H1 (cell line): ENCODE data around the gene CAP1. TPM values are rescaled to one million over a fixed set of nuclear protein-coding genes. Genes with fewer than 3 reads are reported as not detected.

Experiments used
- CTCF ChIA-PET: fragments of 300-600 bp; sonication (Branson Sonifier 250); formaldehyde crosslinking; loops from one replicate; lab custom pipeline; 2021; ENCODE audit not compliant: partially characterized antibody; lab: Charles Lee
- POLR2A ChIA-PET: fragments of 300-600 bp; sonication (Branson Sonifier 250); formaldehyde crosslinking; loops from one replicate; lab custom pipeline; 2021; ENCODE audit warnings: inconsistent platforms; ENCODE audit not compliant: partially characterized antibody; lab: Charles Lee
- DNase-seq, 2 experiments: peaks; one replicate each; pipeline versions ENCODE4 v3.0.0 to v3.0.0-alpha.2; 2010 to 2022; ENCODE audit warnings: low spot score in 2 of 2, low read depth in 1 of 2, mixed read lengths in 1 of 2
- FAIRE-seq: peaks from 2 replicates; lab custom pipeline; 2011; peaks lifted over from hg19 to GRCh38; lab: Jason Lieb, UNC
- H2AFZ ChIP-seq: 2 replicates; pipeline ENCODE4 v1.8.1; 2012; ENCODE audit warnings: low read length, inconsistent platforms
- H2AK5ac ChIP-seq: 2 replicates; pipeline ENCODE4 v1.6.1; 2013; ENCODE audit warnings: low read depth, low read length
- H2BK120ac ChIP-seq: replicated peaks from 2 replicates; pipeline ENCODE3; 2013; ENCODE audit warnings: low read depth, low read length, inconsistent platforms
- H2BK12ac ChIP-seq: 2 replicates; pipeline ENCODE4 v1.6.1; 2013; ENCODE audit warnings: low read depth, low read length
- H2BK15ac ChIP-seq: 2 replicates; pipeline ENCODE4 v1.6.1; 2013; ENCODE audit warnings: low read length
- H2BK20ac ChIP-seq: 2 replicates; pipeline ENCODE4 v1.6.1; 2013; ENCODE audit warnings: low read length
- H2BK5ac ChIP-seq: 2 replicates; pipeline ENCODE4 v1.6.1; 2013; ENCODE audit warnings: low read depth, low read length
- H3K14ac ChIP-seq: 2 replicates; pipeline ENCODE4 v1.6.1; 2013; ENCODE audit warnings: inconsistent platforms; ENCODE audit not compliant: insufficient read length
- H3K18ac ChIP-seq: 2 replicates; pipeline ENCODE4 v1.6.1; 2013; ENCODE audit warnings: low read length; ENCODE audit errors: extremely low read depth
- H3K23ac ChIP-seq: 2 replicates; pipeline ENCODE4 v1.6.1; 2013; ENCODE audit warnings: inconsistent platforms; ENCODE audit not compliant: insufficient read length
- H3K23me2 ChIP-seq: 2 replicates; pipeline ENCODE4 v1.6.1; 2013; ENCODE audit warnings: low read depth, low read length
- H3K27ac ChIP-seq: 2 replicates; pipeline ENCODE4 v1.6.1; 2011; ENCODE audit warnings: low read depth, low read length, inconsistent platforms
- H3K27me3 ChIP-seq, 4 experiments: replicated peaks in 1 of 4; 1 replicate in 1 of 4; 2 replicates in 3 of 4; pipeline versions ENCODE4 v1.6.1 to v1.8.1; 2011 to 2013; ENCODE audit warnings: low read length in 3 of 4, mild to moderate bottlenecking in 3 of 4, inconsistent platforms in 2 of 4, mixed read lengths in 2 of 4, moderate library complexity in 1 of 4; ENCODE audit not compliant: control insufficient read depth in 3 of 4, insufficient read depth in 3 of 4; ENCODE audit errors: extremely low read depth in 1 of 4
- H3K36me3 ChIP-seq, 4 experiments: 2 replicates each; pipeline versions ENCODE4 v1.6.1 to v1.8.1; 2011 to 2013; ENCODE audit warnings: mild to moderate bottlenecking in 4 of 4, low read length in 3 of 4, moderate library complexity in 2 of 4, control low read depth in 1 of 4, inconsistent platforms in 1 of 4; ENCODE audit not compliant: insufficient read depth in 4 of 4, control insufficient read depth in 2 of 4
- H3K4ac ChIP-seq: replicated peaks from 2 replicates; pipeline ENCODE3; 2013; ENCODE audit warnings: low read length, low read depth, mixed read lengths, inconsistent platforms; ENCODE audit not compliant: insufficient read length
- H3K4me1 ChIP-seq, 4 experiments: replicated peaks in 1 of 4; 1 replicate in 1 of 4; 2 replicates in 3 of 4; pipeline versions ENCODE4 v1.6.1 to v1.8.1; 2011 to 2013; ENCODE audit warnings: low read length in 3 of 4, inconsistent platforms in 2 of 4, mixed read lengths in 1 of 4; ENCODE audit not compliant: insufficient read depth in 4 of 4, control insufficient read depth in 3 of 4
- H3K4me2 ChIP-seq, 2 experiments: 2 replicates each; pipeline versions ENCODE4 v1.6.1 to v1.8.1; 2011 to 2013; ENCODE audit warnings: low read depth in 2 of 2, low read length in 2 of 2, control low read depth in 1 of 2, inconsistent platforms in 1 of 2, mild to moderate bottlenecking in 1 of 2; ENCODE audit not compliant: insufficient read depth in 1 of 2
- H3K4me3 ChIP-seq, 4 experiments: fragments of 200-600, 300-600 bp in 1 of 4; sonication (generic), shearing (Covaris generic), sonication (Bioruptor Twin) in 1 of 4; 2 replicates each; pipeline versions ENCODE4 v1.5.1 to v1.8.1; 2011 to 2016; ENCODE audit warnings: low read length in 4 of 4, low read depth in 3 of 4, control low read depth in 2 of 4, inconsistent platforms in 2 of 4, mild to moderate bottlenecking in 2 of 4, mixed read lengths in 1 of 4, moderate library complexity in 1 of 4; ENCODE audit not compliant: insufficient read depth in 2 of 4; ENCODE audit errors: extremely low read depth in 1 of 4
- H3K56ac ChIP-seq: replicated peaks from 2 replicates; pipeline ENCODE3; 2013; ENCODE audit warnings: low read depth, mild to moderate bottlenecking, mixed read lengths, low read length, inconsistent platforms; ENCODE audit not compliant: insufficient read length
- H3K79me1 ChIP-seq: 2 replicates; pipeline ENCODE4 v1.6.1; 2013; ENCODE audit warnings: low read depth, low read length, control low read depth
- H3K79me2 ChIP-seq, 2 experiments: 2 replicates each; pipeline versions ENCODE4 v1.6.1 to v1.8.1; 2012 to 2013; ENCODE audit warnings: low read length in 2 of 2, mild to moderate bottlenecking in 2 of 2, inconsistent platforms in 1 of 2; ENCODE audit not compliant: insufficient read depth in 2 of 2, control insufficient read depth in 1 of 2
- H3K9ac ChIP-seq, 4 experiments: replicated peaks in 1 of 4; 1 replicate in 1 of 4; 2 replicates in 3 of 4; pipeline versions ENCODE4 v1.6.1 to v1.8.1; 2011 to 2013; ENCODE audit warnings: low read depth in 3 of 4, low read length in 3 of 4, control low read depth in 2 of 4, mild to moderate bottlenecking in 2 of 4, moderate library complexity in 2 of 4, inconsistent platforms in 1 of 4; ENCODE audit errors: extremely low read depth in 1 of 4
- H3K9me3 ChIP-seq, 2 experiments: 2 replicates each; pipeline versions ENCODE4 v1.6.1 to v1.8.1; 2012 to 2013; ENCODE audit warnings: mild to moderate bottlenecking in 2 of 2, moderate library complexity in 2 of 2, control low read depth in 1 of 2, inconsistent platforms in 1 of 2, low read depth in 1 of 2, low read length in 1 of 2, mixed read lengths in 1 of 2; ENCODE audit not compliant: insufficient read depth in 2 of 2
- H4K20me1 ChIP-seq, 2 experiments: replicated peaks in 1 of 2; 2 replicates each; pipeline versions ENCODE3 to v1.8.1; 2011 to 2013; ENCODE audit warnings: inconsistent platforms in 2 of 2, low read length in 2 of 2, mild to moderate bottlenecking in 1 of 2; ENCODE audit not compliant: insufficient read depth in 2 of 2, control insufficient read depth in 1 of 2
- H4K5ac ChIP-seq: 2 replicates; pipeline ENCODE4 v1.6.1; 2013; ENCODE audit warnings: low read length, low read depth, mixed read lengths, inconsistent platforms; ENCODE audit not compliant: insufficient read length
- H4K8ac ChIP-seq: 2 replicates; pipeline ENCODE4 v1.8.0; 2013; ENCODE audit warnings: mild to moderate bottlenecking, moderate library complexity, low read length, inconsistent platforms; ENCODE audit not compliant: insufficient read depth; ENCODE audit errors: extremely low read depth
- H4K91ac ChIP-seq: replicated peaks from 2 replicates; pipeline ENCODE3; 2013; ENCODE audit warnings: low read length, mixed read lengths, inconsistent platforms; ENCODE audit not compliant: insufficient read length
- CREB1 ChIP-seq: IDR thresholded peaks from 2 replicates; pipeline ENCODE4 v1.6.1; 2012; ENCODE audit warnings: inconsistent platforms
- FOSL1 ChIP-seq: IDR thresholded peaks from 2 replicates; pipeline ENCODE4 v1.6.1; 2011; ENCODE audit warnings: mild to moderate bottlenecking, low read depth, low read length, moderate library complexity; ENCODE audit not compliant: insufficient read depth
- HDAC6 ChIP-seq: IDR thresholded peaks from one replicate; pipeline ENCODE4 v1.7.1; 2012; ENCODE audit warnings: low read depth, mild to moderate bottlenecking, inconsistent platforms, low read length, moderate library complexity
- JUND ChIP-seq: IDR thresholded peaks from 2 replicates; pipeline ENCODE4 v1.6.1; 2011; ENCODE audit warnings: mild to moderate bottlenecking, improper control_type of control experiment, low read length
- KDM1A ChIP-seq: fragments of 200-600, 300-600 bp; sonication (generic); IDR thresholded peaks from 2 replicates; pipeline ENCODE4 v1.7.1; 2016; ENCODE audit warnings: mild to moderate bottlenecking, low read length, borderline replicate concordance
- KDM4A ChIP-seq: IDR thresholded peaks from one replicate; pipeline ENCODE4 v1.7.1; 2012; ENCODE audit warnings: low read depth, mild to moderate bottlenecking, moderate library complexity, low read length, inconsistent platforms; ENCODE audit not compliant: severe bottlenecking
- POLR2A ChIP-seq, 2 experiments: IDR thresholded peaks; 1 replicate in 1 of 2; 2 replicates in 1 of 2; pipeline ENCODE4 v1.6.1; 2011; ENCODE audit warnings: low read depth in 2 of 2, low read length in 2 of 2, mild to moderate bottlenecking in 2 of 2; ENCODE audit errors: control extremely low read depth in 1 of 2
- RBBP5 ChIP-seq: IDR thresholded peaks from 2 replicates; pipeline ENCODE4 v1.7.1; 2012; ENCODE audit warnings: low read depth, mild to moderate bottlenecking, inconsistent platforms, low read length, moderate library complexity, borderline replicate concordance
- RNF2 ChIP-seq: fragments of 200-900, 300-1000 bp; sonication (generic); IDR thresholded peaks from 2 replicates; pipeline ENCODE4 v1.7.1; 2016; ENCODE audit warnings: borderline replicate concordance, low read depth, mild to moderate bottlenecking, antibody characterized with exemption, low read length; ENCODE audit not compliant: poor library complexity, severe bottlenecking; ENCODE audit errors: missing control alignments
- SAP30 ChIP-seq: fragments of 300-600 bp; sonication (generic); IDR thresholded peaks from 2 replicates; pipeline ENCODE4 v1.7.1; 2012; ENCODE audit warnings: low read length, moderate library complexity, mild to moderate bottlenecking, inconsistent platforms; ENCODE audit not compliant: insufficient read depth, insufficient replicate concordance
- YY1 ChIP-seq: IDR thresholded peaks from 2 replicates; pipeline ENCODE4 v1.6.1; 2011; ENCODE audit warnings: low read depth, mild to moderate bottlenecking, low read length
- WGBS, 2 experiments: shearing (Covaris generic) in 1 of 2; methylation state at CpG; one replicate each; pipeline versions ENCODE4 v1.1.6 to v1.1.7; 2013 to 2015; ENCODE audit warnings: low lambda C conversion rate in 2 of 2, mixed read lengths in 2 of 2, inconsistent platforms in 1 of 2, low coverage in 1 of 2, missing lambda C conversion rate in 1 of 2; ENCODE audit not compliant: insufficient replicate concordance in 2 of 2, insufficient coverage in 1 of 2, insufficient read length in 1 of 2; ENCODE audit errors: extremely low coverage in 1 of 2, missing lambda C conversion rate in 1 of 2; 5-methylcytosine and 5-hydroxymethylcytosine counted together
- polyA plus RNA-seq, 7 experiments: library from polyadenylated mRNA; depleted of rRNA in 3 of 7; stranded (reverse) in 5 of 7; unstranded in 2 of 7; fragments of >200 nt in 5 of 7; fragments of 200-250 nt in 2 of 7; gene quantifications; 1 replicate in 5 of 7; 2 replicates in 1 of 7; 4 replicates in 1 of 7; pipeline versions ENCODE4 v1.2.1 to v1.2.3, GENCODE V29; 2011 to 2013; ENCODE audit warnings: missing spikeins in 2 of 7, mixed read lengths in 2 of 7
- total RNA-seq: library from RNA; stranded (reverse); fragmentation: NEBNext Ultra II Directional; extraction: Animal tissue kit (Norgen Biotek cat#: 25700); gene quantifications from 2 replicates; pipeline ENCODE4 v1.2.1, GENCODE V29; 2021
- TF ChIP-seq, protein P1 (sequence below): IDR thresholded peaks from 2 replicates; pipeline ENCODE4 v1.6.1; 2012; ENCODE audit warnings: inconsistent platforms
- TF ChIP-seq, protein P2 (sequence below): IDR thresholded peaks from 2 replicates; pipeline ENCODE4 v1.6.1; 2011; ENCODE audit warnings: low read depth, mild to moderate bottlenecking, low read length; ENCODE audit not compliant: insufficient read depth

Gene CAP1
- total and polyA plus RNA-seq, 2 of the 8 experiments (the other 6 are each of a cell fraction or from before 2014, with no cell fraction given), result 140 to 295 TPM

DNA sequence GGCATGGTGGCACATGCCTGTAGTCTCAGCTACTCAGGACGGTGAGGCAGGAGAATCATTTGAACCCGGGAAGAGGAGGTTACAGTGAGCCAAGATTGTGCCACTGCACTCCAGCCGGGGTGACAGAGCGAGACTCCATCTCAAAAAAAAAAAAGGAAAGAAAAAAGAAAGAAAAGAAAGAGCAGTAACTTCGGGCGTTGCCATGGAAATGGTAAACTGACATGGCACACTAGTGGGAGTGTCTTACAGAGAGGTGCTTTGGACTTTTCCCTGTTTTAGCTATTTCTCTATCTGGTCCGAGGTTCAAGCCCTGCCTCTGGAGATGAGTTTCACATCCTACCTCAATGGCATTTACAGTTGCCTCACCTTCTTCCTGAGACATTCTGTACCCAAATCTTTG is 79.6 kb downstream of the CAP1 start:
- no peak overlapping the region for H3K4me2 ChIP-seq
- no peak for FAIRE-seq
- TF ChIP-seq SAP30 (no peak), KDM1A (no peak), FOSL1 (no peak), YY1 (no peak), POLR2A (IDR thresholded peaks at IDR 0.05; ENCODE audit: control extremely low read depth in 1 of 2, low read depth in 2 of 2, low read length in 2 of 2) (no peak), RNF2 (no peak), RBBP5 (no peak), CREB1 (no peak), KDM4A (no peak), JUND (no peak), HDAC6 (no peak)
- TF ChIP-seq, protein P1, sequence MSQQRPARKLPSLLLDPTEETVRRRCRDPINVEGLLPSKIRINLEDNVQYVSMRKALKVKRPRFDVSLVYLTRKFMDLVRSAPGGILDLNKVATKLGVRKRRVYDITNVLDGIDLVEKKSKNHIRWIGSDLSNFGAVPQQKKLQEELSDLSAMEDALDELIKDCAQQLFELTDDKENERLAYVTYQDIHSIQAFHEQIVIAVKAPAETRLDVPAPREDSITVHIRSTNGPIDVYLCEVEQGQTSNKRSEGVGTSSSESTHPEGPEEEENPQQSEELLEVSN, result no peak
- TF ChIP-seq, protein P2, sequence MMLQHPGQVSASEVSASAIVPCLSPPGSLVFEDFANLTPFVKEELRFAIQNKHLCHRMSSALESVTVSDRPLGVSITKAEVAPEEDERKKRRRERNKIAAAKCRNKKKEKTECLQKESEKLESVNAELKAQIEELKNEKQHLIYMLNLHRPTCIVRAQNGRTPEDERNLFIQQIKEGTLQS, result no peak

More for the DNA sequence above, 79.6 kb downstream of the CAP1 start:
- CTCF ChIA-PET, result interaction anchor here (1.2 to 2.7 kb wide), 2 partner anchors 24 to 32 kb away, joined by 4 to 10 read pairs; no protein-coding TSS in a partner anchor
- Histone ChIP-seq H2BK12ac (no peak overlapping the region), H3K79me1 (no peaks in the 10 kb centered on the region), H2AK5ac (no peak overlapping the region), H3K23me2 (no peaks in the 10 kb centered on the region), H2BK120ac (no peak overlapping the region), H3K9me3 (no peaks in the 10 kb centered on the region), H3K56ac (no peak overlapping the region), H3K4me1 (no peaks in the 10 kb centered on the region), H2AFZ (no peak overlapping the region), H3K79me2 (no peaks in the 10 kb centered on the region; a peak in 1 of 4 replicates), H3K4me3 (no peak overlapping the region), H4K91ac (no peak overlapping the region), H4K5ac (no peak overlapping the region), H4K20me1 (no peaks in the 10 kb centered on the region), H3K18ac (no peak overlapping the region), H3K27me3 (no peaks in the 10 kb centered on the region), H4K8ac (no peak overlapping the region), H3K36me3 (no peaks in the 10 kb centered on the region), H3K23ac (no peak overlapping the region), H2BK5ac (no peak overlapping the region), H2BK20ac (no peak overlapping the region), H2BK15ac (no peak overlapping the region), H3K14ac (no peak overlapping the region), H3K27ac (no peak overlapping the region), H3K4ac (no peak overlapping the region), H3K9ac (no peak overlapping the region)
- no peak for DNase-seq
- POLR2A ChIA-PET, result no interaction called here
- WGBS, 2 experiments, result 81% methylated on average over 5 of the region's 7 CpGs; no CpG with 5 or more reads in 1 of the 2 experiments
